ENCODE measurements around the gene NR2C2AP.

DNA sequence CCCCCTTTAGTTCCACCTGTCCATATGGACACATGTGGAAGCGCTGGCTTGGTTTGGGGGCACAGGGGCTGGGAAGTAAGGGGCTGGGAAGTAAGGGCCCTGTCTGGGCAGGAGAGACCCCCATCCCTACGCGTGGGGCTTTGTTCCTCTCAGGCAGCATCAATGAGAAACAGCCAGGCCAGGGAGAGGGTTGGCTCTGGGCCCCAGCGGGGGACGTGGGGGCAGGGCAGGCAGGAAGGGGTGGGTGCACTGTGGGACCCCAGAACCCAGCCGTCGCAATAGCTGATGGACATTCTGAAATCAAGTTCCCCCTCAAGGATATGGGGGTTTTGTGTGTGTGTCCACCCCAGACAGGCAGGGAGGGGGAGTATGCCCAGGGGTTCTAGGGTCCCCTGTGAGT is 9.7 kb upstream of the NR2C2AP start:
- TF ChIP-seq CTCF (IDR thresholded peaks at IDR 0.05; ENCODE audit: low read depth, low read length, poor library complexity, severe bottlenecking) (no peak), EZH2phosphoT487 (IDR thresholded peaks at IDR 0.05; ENCODE audit: borderline replicate concordance, low read length) (no peak)

All from DOHH2 (cell line).